Cardiac fibroblast (primary cell): ENCODE results near the gene DLX6.

Experiments used
- DNase-seq, 2 donors: peaks; one replicate each; pipeline versions ENCODE4 v3.0.0 to v3.0.0-alpha.2; 2010; ENCODE audit warnings: low read depth in 2 of 2
- H3K4me3 ChIP-seq, 2 donors: replicated peaks in 1 of 2; 1 replicate in 1 of 2; 2 replicates in 1 of 2; pipeline ENCODE4 v1.5.1; 2011; ENCODE audit warnings: low read depth in 2 of 2, low read length in 2 of 2, mild to moderate bottlenecking in 2 of 2, moderate library complexity in 1 of 2
- CTCF ChIP-seq: IDR thresholded peaks from one replicate; pipeline ENCODE4 v1.5.1; 2011; ENCODE audit warnings: low read depth, mild to moderate bottlenecking, low read length, inconsistent platforms

The DLX6 gene

GRCh38 chr7:97005183-97006054, at the start of gene DLX6:
TSS of gene DLX6 (plus strand) at chr7:97005553. CDS start at chr7:97005978, 425 bp downstream.
- DNase-seq: no peak
- peak within 1 kb of the TSS; percentile 11 to 33 for H3K4me3 ChIP-seq
- no peak for TF ChIP-seq CTCF

DNA sequence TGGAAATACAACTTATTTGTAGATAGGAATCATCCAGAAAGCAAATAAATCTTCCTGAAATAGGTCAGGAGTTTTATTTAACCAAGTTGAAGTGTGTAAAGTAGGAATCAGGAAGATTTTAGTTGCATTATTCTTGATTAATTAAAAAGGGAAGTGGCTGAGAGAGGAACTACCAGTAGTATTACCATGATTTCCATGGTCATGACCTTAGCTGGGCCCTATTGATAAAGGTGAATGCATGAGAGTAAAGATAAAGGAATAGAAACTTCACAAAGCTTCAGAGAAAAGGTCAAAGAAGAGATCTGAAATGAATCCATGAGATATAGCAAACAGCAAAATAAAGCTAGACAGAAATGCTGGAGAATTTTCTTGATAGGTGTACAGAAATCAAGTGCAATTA, 46.2 kb upstream of the DLX6 start:
- H3K4me3 ChIP-seq: no peak overlapping the region
- DNase-seq: no peak
- no peak for TF ChIP-seq CTCF

- H3K4me3 ChIP-seq: no peak overlapping the region
- TF ChIP-seq CTCF: no peak
- DNase-seq: no peak
Observed at GRCh38 chr7:96962221-96962885, 43.0 kb upstream of the DLX6 start.

- H3K4me3 ChIP-seq: no peak overlapping the region
- TF ChIP-seq CTCF: no peak
- DNase-seq: no peak
Observed at GRCh38 chr7:96968981-96969380, 36.4 kb upstream of the DLX6 start.

GRCh38 chr7:96970739-96971138, 34.6 kb upstream of the DLX6 start:
- no peak for TF ChIP-seq CTCF
- no peak for DNase-seq
- no peak overlapping the region for H3K4me3 ChIP-seq

GRCh38 chr7:96973986-96974385, 31.4 kb upstream of the DLX6 start:
- TF ChIP-seq CTCF: no peak
- DNase-seq: peak in 1 of 2 donors; percentile 64
- H3K4me3 ChIP-seq: no peak overlapping the region
